Measurements from ENCODE around the gene PDE4A.

DNA sequence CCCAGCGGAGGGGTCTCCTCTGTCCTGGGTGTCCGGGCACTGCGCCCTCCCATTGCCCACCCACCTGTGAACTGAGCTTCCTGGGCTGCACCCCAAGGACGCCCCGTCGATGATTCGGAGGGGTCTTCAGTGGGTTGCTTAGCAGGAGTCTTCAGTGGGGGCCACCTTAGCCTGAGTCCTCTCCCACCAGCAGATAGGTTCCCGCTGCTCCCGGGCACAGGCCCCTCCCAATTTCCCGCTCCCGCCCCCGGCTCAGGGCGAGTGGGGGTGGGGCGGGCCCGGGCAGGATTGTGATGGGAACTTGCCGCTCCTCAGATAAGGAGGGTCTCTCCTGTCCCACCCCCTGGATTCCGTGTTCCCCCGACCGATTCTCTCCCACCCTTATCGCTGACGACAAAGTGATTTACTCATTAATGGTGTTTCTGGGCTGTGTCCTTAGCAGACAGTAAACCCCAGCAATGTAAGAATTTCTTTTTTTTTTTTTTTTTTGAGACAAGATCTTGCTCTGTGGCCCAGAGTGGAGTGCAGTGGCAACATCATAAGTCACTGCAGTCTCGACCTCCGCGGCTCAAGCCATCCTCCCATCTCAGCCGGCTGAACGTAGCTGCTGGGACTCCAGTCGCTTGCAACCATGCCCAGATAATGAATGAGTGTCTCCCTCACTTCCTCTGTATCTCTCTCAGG lies 97.6 kb downstream of the PDE4A start:
- TF ChIP-seq, protein P1, sequence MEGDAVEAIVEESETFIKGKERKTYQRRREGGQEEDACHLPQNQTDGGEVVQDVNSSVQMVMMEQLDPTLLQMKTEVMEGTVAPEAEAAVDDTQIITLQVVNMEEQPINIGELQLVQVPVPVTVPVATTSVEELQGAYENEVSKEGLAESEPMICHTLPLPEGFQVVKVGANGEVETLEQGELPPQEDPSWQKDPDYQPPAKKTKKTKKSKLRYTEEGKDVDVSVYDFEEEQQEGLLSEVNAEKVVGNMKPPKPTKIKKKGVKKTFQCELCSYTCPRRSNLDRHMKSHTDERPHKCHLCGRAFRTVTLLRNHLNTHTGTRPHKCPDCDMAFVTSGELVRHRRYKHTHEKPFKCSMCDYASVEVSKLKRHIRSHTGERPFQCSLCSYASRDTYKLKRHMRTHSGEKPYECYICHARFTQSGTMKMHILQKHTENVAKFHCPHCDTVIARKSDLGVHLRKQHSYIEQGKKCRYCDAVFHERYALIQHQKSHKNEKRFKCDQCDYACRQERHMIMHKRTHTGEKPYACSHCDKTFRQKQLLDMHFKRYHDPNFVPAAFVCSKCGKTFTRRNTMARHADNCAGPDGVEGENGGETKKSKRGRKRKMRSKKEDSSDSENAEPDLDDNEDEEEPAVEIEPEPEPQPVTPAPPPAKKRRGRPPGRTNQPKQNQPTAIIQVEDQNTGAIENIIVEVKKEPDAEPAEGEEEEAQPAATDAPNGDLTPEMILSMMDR (conservative IDR thresholded peaks at IDR 0.05; ENCODE audit: low read depth in 2 of 2): no peak
- TF ChIP-seq EZH2phosphoT487 (IDR thresholded peaks at IDR 0.05; ENCODE audit: unreplicated experiment) (no peak), EZH2 (IDR thresholded peaks at IDR 0.05; ENCODE audit: low read depth, unreplicated experiment) (no peak), POLR2AphosphoS5 (IDR thresholded peaks at IDR 0.05; ENCODE audit: low read depth) (peak; percentile 24; the same call in 1 of the 2 replicates), CREB1 (CRISPR knock-in tag; IDR thresholded peaks at IDR 0.05; ENCODE audit: low read depth) (no peak), NANOG (IDR thresholded peaks at IDR 0.05; ENCODE audit: borderline replicate concordance) (no peak), ZNF114 (CRISPR knock-in tag; IDR thresholded peaks at IDR 0.05) (no peak), JUNB (IDR thresholded peaks at IDR 0.05; ENCODE audit: unreplicated experiment) (no peak)
- TF ChIP-seq, protein P2, sequence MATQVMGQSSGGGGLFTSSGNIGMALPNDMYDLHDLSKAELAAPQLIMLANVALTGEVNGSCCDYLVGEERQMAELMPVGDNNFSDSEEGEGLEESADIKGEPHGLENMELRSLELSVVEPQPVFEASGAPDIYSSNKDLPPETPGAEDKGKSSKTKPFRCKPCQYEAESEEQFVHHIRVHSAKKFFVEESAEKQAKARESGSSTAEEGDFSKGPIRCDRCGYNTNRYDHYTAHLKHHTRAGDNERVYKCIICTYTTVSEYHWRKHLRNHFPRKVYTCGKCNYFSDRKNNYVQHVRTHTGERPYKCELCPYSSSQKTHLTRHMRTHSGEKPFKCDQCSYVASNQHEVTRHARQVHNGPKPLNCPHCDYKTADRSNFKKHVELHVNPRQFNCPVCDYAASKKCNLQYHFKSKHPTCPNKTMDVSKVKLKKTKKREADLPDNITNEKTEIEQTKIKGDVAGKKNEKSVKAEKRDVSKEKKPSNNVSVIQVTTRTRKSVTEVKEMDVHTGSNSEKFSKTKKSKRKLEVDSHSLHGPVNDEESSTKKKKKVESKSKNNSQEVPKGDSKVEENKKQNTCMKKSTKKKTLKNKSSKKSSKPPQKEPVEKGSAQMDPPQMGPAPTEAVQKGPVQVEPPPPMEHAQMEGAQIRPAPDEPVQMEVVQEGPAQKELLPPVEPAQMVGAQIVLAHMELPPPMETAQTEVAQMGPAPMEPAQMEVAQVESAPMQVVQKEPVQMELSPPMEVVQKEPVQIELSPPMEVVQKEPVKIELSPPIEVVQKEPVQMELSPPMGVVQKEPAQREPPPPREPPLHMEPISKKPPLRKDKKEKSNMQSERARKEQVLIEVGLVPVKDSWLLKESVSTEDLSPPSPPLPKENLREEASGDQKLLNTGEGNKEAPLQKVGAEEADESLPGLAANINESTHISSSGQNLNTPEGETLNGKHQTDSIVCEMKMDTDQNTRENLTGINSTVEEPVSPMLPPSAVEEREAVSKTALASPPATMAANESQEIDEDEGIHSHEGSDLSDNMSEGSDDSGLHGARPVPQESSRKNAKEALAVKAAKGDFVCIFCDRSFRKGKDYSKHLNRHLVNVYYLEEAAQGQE (IDR thresholded peaks at IDR 0.05; ENCODE audit: unreplicated experiment): no peak
- TF ChIP-seq, protein P3, sequence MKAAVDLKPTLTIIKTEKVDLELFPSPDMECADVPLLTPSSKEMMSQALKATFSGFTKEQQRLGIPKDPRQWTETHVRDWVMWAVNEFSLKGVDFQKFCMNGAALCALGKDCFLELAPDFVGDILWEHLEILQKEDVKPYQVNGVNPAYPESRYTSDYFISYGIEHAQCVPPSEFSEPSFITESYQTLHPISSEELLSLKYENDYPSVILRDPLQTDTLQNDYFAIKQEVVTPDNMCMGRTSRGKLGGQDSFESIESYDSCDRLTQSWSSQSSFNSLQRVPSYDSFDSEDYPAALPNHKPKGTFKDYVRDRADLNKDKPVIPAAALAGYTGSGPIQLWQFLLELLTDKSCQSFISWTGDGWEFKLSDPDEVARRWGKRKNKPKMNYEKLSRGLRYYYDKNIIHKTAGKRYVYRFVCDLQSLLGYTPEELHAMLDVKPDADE (IDR thresholded peaks at IDR 0.05): no peak

Measured in GM23338 (cell line).